DOHH2 (cell line): Measurements from ENCODE around the gene IRX3.

Experiments used
- H3F3A ChIP-seq: fragments of 200-600 bp; sonication (generic), shearing (Covaris generic); 2 replicates; pipeline ENCODE4 v1.6.0; 2016; ENCODE audit warnings: antibody characterized with exemption, mild to moderate bottlenecking; ENCODE audit not compliant: control insufficient read depth, insufficient read depth
- H3K27ac ChIP-seq: fragments of 200-600 bp; sonication (generic); 2 replicates; pipeline ENCODE4 v1.5.1; 2014; ENCODE audit warnings: low read depth, mild to moderate bottlenecking, low read length, moderate library complexity
- H3K27me3 ChIP-seq: fragments of 200-600 bp; sonication (generic); 2 replicates; pipeline ENCODE4 v1.6.1; 2014; ENCODE audit warnings: mild to moderate bottlenecking, low read length, mixed read lengths; ENCODE audit not compliant: control insufficient read depth
- H3K36me3 ChIP-seq: fragments of 200-600 bp; sonication (generic); 2 replicates; pipeline ENCODE4 v1.6.1; 2014; ENCODE audit warnings: mild to moderate bottlenecking, low read length, moderate library complexity, mixed read lengths; ENCODE audit not compliant: control insufficient read depth
- H3K4me1 ChIP-seq: fragments of 200-600 bp; sonication (generic); 2 replicates; pipeline ENCODE4 v1.6.1; 2014; ENCODE audit warnings: mild to moderate bottlenecking, low read length, mixed read lengths; ENCODE audit not compliant: control insufficient read depth
- H3K4me2 ChIP-seq: fragments of 200-600 bp; sonication (generic); 2 replicates; pipeline ENCODE4 v1.6.0; 2014; ENCODE audit warnings: mild to moderate bottlenecking, low read length, moderate library complexity
- H3K4me3 ChIP-seq: fragments of 200-600 bp; sonication (generic); 2 replicates; pipeline ENCODE4 v1.5.1; 2014; ENCODE audit warnings: mild to moderate bottlenecking, low read length, mixed read lengths
- H3K79me2 ChIP-seq: fragments of 200-600 bp; sonication (generic); 2 replicates; pipeline ENCODE4 v1.6.1; 2014; ENCODE audit warnings: mild to moderate bottlenecking, low read length, mixed read lengths; ENCODE audit not compliant: control insufficient read depth
- H3K9me2 ChIP-seq: fragments of 200-600 bp; sonication (generic); replicated peaks from 2 replicates; pipeline ENCODE4 v1.6.1; 2014; ENCODE audit warnings: mild to moderate bottlenecking, low read length, mixed read lengths; ENCODE audit not compliant: control insufficient read depth
- H3K9me3 ChIP-seq: fragments of 200-600 bp; sonication (generic); 2 replicates; pipeline ENCODE4 v1.6.1; 2014; ENCODE audit warnings: antibody characterized with exemption, low read length, mixed read lengths; ENCODE audit not compliant: control insufficient read depth, insufficient read depth
- H4K20me1 ChIP-seq: fragments of 200-600 bp; sonication (generic); 2 replicates; pipeline ENCODE4 v1.6.0; 2014; ENCODE audit warnings: low read depth, mild to moderate bottlenecking, antibody characterized with exemption, low read length, moderate library complexity; ENCODE audit not compliant: control insufficient read depth, insufficient read depth
- EZH2phosphoT487 ChIP-seq: fragments of 200-600 bp; sonication (generic); IDR thresholded peaks from 2 replicates; pipeline ENCODE4 v1.6.1; 2017; ENCODE audit warnings: borderline replicate concordance, mild to moderate bottlenecking, antibody characterized with exemption, low read length, moderate library complexity, mixed read lengths
- TF ChIP-seq, protein P1 (sequence below): fragments of 200-600 bp; sonication (generic); IDR thresholded peaks from one replicate; pipeline ENCODE4 v1.5.1; 2014; ENCODE audit warnings: antibody characterized with exemption, mild to moderate bottlenecking, low read depth, low read length; ENCODE audit not compliant: poor library complexity, severe bottlenecking

The IRX3 gene

DNA sequence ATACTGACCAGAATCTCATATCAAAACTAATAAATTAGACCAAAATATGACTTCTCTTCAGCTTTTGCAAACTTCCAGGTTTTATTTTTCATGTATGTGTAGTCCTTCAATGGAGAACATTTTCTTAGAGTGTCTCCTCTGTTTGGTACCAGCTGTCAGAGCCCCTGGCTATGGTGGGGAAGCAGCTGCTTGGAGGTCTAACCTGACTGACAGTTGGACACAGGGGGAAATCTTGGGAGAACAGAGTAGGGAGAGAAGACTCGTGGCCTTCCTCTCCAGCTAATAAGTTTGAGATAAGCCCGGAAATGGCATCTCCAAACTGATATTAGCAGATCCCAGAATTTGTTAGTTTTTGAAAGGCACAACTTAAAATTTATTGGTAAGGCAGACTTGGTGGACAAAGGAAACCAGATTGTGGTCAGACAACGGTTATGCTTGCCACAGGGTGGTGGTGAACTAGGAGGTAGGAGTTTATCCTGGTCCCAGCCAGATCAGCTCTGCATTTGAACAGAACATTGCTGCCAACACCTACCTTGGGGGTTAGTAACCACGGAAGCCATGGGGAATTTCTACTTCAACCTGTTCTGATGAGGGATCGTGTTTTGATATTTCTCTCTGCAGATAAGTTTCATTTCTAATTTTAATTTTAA lies 39.2 kb upstream of the IRX3 start:
- no peaks in the 10 kb centered on the region for H3K27me3 ChIP-seq
- H3K4me2 ChIP-seq: no peak overlapping the region
- no peaks in the 10 kb centered on the region for H3K9me2 ChIP-seq
- no peak overlapping the region for H3K4me3 ChIP-seq
- H3K9me3 ChIP-seq: no peaks in the 10 kb centered on the region
- no peaks in the 10 kb centered on the region for H3K36me3 ChIP-seq
- no peak for TF ChIP-seq EZH2phosphoT487
- TF ChIP-seq, protein P1, sequence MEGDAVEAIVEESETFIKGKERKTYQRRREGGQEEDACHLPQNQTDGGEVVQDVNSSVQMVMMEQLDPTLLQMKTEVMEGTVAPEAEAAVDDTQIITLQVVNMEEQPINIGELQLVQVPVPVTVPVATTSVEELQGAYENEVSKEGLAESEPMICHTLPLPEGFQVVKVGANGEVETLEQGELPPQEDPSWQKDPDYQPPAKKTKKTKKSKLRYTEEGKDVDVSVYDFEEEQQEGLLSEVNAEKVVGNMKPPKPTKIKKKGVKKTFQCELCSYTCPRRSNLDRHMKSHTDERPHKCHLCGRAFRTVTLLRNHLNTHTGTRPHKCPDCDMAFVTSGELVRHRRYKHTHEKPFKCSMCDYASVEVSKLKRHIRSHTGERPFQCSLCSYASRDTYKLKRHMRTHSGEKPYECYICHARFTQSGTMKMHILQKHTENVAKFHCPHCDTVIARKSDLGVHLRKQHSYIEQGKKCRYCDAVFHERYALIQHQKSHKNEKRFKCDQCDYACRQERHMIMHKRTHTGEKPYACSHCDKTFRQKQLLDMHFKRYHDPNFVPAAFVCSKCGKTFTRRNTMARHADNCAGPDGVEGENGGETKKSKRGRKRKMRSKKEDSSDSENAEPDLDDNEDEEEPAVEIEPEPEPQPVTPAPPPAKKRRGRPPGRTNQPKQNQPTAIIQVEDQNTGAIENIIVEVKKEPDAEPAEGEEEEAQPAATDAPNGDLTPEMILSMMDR: no peak
- no peaks in the 10 kb centered on the region for H3K4me1 ChIP-seq
- no peaks in the 10 kb centered on the region for H3F3A ChIP-seq
- no peaks in the 10 kb centered on the region for H3K79me2 ChIP-seq
- H3K27ac ChIP-seq: no peak overlapping the region
- no peaks in the 10 kb centered on the region for H4K20me1 ChIP-seq

DNA sequence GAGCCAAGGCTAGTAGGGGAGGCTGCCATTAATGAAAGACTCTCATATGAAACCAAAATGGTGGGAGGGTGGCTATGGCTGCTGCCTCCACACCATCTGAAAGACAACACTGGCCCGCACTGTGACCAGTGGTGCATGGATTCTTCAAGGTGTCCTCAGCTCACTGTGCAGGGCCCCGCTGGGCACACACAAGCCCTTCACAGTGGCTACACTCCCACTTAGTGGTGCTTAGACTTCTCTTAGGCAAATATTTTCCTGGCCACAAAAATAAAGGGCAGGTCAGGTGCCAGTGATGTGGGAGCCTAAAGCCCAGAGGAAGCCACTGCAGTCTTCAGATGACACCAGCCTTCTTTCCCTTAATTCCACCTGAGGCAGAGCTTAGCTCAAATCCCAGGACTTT lies 38.1 kb upstream of the IRX3 start:
- H3K4me3 ChIP-seq: no peak overlapping the region
- no peak overlapping the region for H3K27ac ChIP-seq
- H3F3A ChIP-seq: no peaks in the 10 kb centered on the region
- H3K9me2 ChIP-seq: no peaks in the 10 kb centered on the region
- H3K4me2 ChIP-seq: no peak overlapping the region
- H3K9me3 ChIP-seq: no peaks in the 10 kb centered on the region
- H3K36me3 ChIP-seq: no peaks in the 10 kb centered on the region
- no peaks in the 10 kb centered on the region for H3K27me3 ChIP-seq
- no peaks in the 10 kb centered on the region for H3K79me2 ChIP-seq
- TF ChIP-seq EZH2phosphoT487: no peak
- TF ChIP-seq, protein P1: no peak
- no peaks in the 10 kb centered on the region for H4K20me1 ChIP-seq
- no peaks in the 10 kb centered on the region for H3K4me1 ChIP-seq

DNA sequence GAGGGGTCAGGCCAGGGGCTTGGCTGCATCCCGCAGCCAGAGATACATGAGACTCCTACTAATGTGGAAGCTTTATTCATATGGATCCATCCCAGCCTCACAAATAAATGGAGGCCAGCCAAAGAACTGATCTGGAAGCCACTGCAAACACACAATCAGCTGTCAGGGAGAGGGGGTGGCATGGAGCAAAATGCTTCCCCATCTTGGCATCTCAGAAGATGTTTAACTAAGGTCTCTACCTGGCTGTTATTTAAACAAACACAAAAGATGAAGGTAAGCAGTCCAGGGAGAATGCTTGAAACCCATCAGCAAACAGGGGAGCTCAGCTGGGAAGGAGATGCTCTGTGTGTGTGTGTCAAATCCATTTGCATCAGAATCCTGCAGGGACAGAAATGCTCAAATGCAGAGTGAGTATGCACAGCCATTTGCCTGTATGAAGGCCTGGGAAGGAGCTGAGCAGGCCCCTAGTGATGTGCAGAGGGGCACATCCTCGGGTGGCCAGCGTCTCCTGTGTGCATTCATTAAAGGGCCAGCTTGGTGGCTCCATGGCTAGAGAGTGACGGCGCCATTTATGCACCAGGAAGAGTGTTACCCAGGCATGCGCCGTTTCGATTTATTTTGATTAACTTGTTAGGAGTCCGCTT lies 34.2 kb upstream of the IRX3 start:
- Histone ChIP-seq H3K9me3 (no peaks in the 10 kb centered on the region), H3F3A (no peaks in the 10 kb centered on the region), H3K27me3 (no peaks in the 10 kb centered on the region), H3K79me2 (no peaks in the 10 kb centered on the region), H3K36me3 (no peaks in the 10 kb centered on the region), H3K4me1 (no peaks in the 10 kb centered on the region), H3K4me2 (no peak overlapping the region), H3K27ac (no peak overlapping the region), H3K4me3 (no peak overlapping the region), H3K9me2 (no peaks in the 10 kb centered on the region), H4K20me1 (no peaks in the 10 kb centered on the region)
- TF ChIP-seq, protein P1: no peak
- no peak for TF ChIP-seq EZH2phosphoT487
